Calu3 (cell line): ENCODE data around the gene CFAP20. TPM values are rescaled to one million over a fixed set of nuclear protein-coding genes. Genes with fewer than 3 reads are reported as not detected.

ENCODE experiments used
- BruUV-seq: library from RNA; stranded (reverse); fragments of 400-500 nt; replicated peaks from 2 replicates; lab custom pipeline; 2021; lab: Mats Ljungman, UMichigan
- CTCF ChIA-PET: fragments of 300-600 bp; sonication (Branson Sonifier 250); formaldehyde crosslinking; loops from one replicate; lab custom pipeline; 2022; ENCODE audit warnings: antibody characterized with exemption; lab: Charles Lee
- DNase-seq: peaks from one replicate; pipeline ENCODE4 v3.0.0; 2022
- H3K27ac Mint-ChIP-seq: one replicate; pipeline ENCODE4 v1.8.0; 2022; ENCODE audit warnings: mixed read lengths; ENCODE audit not compliant: unreplicated experiment
- H3K27me3 Mint-ChIP-seq: one replicate; pipeline ENCODE4 v1.8.0; 2022; ENCODE audit warnings: mixed read lengths; ENCODE audit not compliant: unreplicated experiment
- H3K36me3 Mint-ChIP-seq: one replicate; pipeline ENCODE4 v1.8.0; 2022; ENCODE audit warnings: mild to moderate bottlenecking, moderate library complexity, mixed read lengths; ENCODE audit not compliant: insufficient read depth, unreplicated experiment
- H3K4me1 Mint-ChIP-seq: one replicate; pipeline ENCODE4 v1.8.0; 2022; ENCODE audit warnings: mild to moderate bottlenecking, low read depth, mixed read lengths; ENCODE audit not compliant: unreplicated experiment
- H3K4me3 Mint-ChIP-seq: one replicate; pipeline ENCODE4 v1.8.0; 2022; ENCODE audit warnings: mild to moderate bottlenecking, low read depth, moderate library complexity, mixed read lengths; ENCODE audit not compliant: unreplicated experiment
- H3K9me3 Mint-ChIP-seq: one replicate; pipeline ENCODE4 v1.8.0; 2022; ENCODE audit warnings: low read depth, mixed read lengths; ENCODE audit not compliant: unreplicated experiment
- intact Hi-C: fragments of 100-400 bp; cut with micrococcal nuclease; formaldehyde crosslinking; loops from one replicate; pipeline ENCODE4 v1.10.0; 2022; ENCODE audit not compliant: unreplicated experiment
- total RNA-seq: library from RNA; stranded (reverse); gene quantifications from 2 replicates; pipeline ENCODE4 v1.2.3, GENCODE V29; 2022
- TF ChIP-seq, protein P1 (sequence below): fragments of 200-600 bp; IDR thresholded peaks from one replicate; pipeline ENCODE4 v1.8.0; 2022; ENCODE audit warnings: antibody characterized with exemption; ENCODE audit not compliant: unreplicated experiment

The CFAP20 gene
- total RNA-seq, 1 experiment from 2014 or later: 63.8 TPM

DNA sequence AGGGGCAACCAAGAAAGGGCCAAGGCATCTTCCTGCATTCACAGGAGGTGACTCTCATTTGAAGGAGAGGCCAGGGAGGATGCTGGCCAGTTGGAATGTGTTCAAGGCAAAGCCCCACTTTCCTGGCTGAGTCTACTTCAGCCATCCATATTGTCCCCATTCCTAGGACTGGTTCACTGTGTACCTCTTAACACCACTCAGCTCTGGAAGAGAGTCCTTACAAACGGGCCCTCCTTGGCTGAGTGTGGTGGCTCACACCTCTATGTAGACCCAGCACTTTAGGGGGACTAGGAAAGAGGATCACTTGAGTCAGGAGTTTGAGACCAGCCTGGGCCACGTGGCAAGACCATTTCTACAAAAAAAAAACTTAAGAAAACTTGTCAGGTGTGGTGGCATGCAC, 28.1 kb upstream of the CFAP20 start:
- no TSS peak for BruUV-seq
- intact Hi-C loops: no loop called here
- TF ChIP-seq, protein P1, sequence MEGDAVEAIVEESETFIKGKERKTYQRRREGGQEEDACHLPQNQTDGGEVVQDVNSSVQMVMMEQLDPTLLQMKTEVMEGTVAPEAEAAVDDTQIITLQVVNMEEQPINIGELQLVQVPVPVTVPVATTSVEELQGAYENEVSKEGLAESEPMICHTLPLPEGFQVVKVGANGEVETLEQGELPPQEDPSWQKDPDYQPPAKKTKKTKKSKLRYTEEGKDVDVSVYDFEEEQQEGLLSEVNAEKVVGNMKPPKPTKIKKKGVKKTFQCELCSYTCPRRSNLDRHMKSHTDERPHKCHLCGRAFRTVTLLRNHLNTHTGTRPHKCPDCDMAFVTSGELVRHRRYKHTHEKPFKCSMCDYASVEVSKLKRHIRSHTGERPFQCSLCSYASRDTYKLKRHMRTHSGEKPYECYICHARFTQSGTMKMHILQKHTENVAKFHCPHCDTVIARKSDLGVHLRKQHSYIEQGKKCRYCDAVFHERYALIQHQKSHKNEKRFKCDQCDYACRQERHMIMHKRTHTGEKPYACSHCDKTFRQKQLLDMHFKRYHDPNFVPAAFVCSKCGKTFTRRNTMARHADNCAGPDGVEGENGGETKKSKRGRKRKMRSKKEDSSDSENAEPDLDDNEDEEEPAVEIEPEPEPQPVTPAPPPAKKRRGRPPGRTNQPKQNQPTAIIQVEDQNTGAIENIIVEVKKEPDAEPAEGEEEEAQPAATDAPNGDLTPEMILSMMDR: no peak
- no peak for DNase-seq
- Mint-ChIP-seq H3K27ac (no peak overlapping the region), H3K4me1 (no peaks in the 10 kb centered on the region), H3K4me3 (no peak overlapping the region), H3K27me3 (no peaks in the 10 kb centered on the region), H3K36me3 (peaks cover 10% of the 10 kb centered on the region), H3K9me3 (no peaks in the 10 kb centered on the region)
- CTCF ChIA-PET: interaction anchor here (0.6 kb wide), 1 partner anchor 51 kb away, joined by 4 read pairs; no protein-coding TSS in a partner anchor

DNA sequence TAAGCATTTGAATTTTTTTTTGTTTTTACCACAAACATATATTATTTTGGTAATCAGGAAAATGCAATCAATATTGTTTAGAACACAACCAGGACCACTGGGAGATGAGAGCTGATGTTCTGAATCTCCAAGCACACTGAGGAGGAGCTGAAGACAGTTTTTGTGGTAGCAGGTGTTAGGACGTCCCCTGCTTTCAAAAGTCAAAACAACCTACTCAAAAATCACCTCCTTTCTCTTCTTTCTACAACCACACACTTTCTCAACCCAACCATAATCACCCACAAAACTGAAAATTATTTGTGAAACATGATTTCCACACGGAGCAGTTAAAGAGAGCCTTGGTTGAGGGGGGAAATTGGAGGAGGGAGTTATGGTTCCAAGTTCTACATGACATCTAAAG, 26.7 kb upstream of the CFAP20 start:
- TF ChIP-seq, protein P1: no peak
- intact Hi-C loops: no loop called here
- H3K36me3 Mint-ChIP-seq: peaks cover 5% of the 10 kb centered on the region
- no peaks in the 10 kb centered on the region for H3K27me3 Mint-ChIP-seq
- BruUV-seq: no TSS peak
- H3K27ac Mint-ChIP-seq: no peak overlapping the region
- no peak overlapping the region for H3K4me3 Mint-ChIP-seq
- H3K4me1 Mint-ChIP-seq: no peaks in the 10 kb centered on the region
- CTCF ChIA-PET: no interaction called here
- H3K9me3 Mint-ChIP-seq: no peaks in the 10 kb centered on the region
- no peak for DNase-seq

DNA sequence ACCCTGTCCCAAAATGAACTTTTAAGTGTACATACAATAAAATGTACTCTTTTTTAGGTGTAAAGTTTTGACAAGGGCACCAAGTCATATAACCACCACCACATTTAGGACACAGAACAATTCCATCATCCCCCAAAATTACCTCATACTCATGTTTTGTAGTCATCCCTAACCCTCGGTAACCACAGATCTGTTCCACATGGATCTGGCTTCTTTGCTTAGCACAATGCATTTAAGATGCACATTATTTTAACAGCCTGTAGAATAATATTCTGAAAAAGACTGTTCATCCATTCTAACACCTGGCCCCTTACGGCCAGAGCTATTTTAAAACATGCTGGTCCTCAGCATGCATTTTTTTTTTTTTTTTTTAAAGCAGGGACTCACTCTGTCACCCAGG, 25.2 kb upstream of the CFAP20 start:
- no peaks in the 10 kb centered on the region for H3K9me3 Mint-ChIP-seq
- CTCF ChIA-PET: interaction anchor here (0.7 kb wide), 1 partner anchor 272 kb away, joined by 3 read pairs; no protein-coding TSS in a partner anchor
- TF ChIP-seq, protein P1: no peak
- intact Hi-C loops: no loop called here
- no peak overlapping the region for H3K27ac Mint-ChIP-seq
- BruUV-seq: no TSS peak
- no peaks in the 10 kb centered on the region for H3K27me3 Mint-ChIP-seq
- no peak for DNase-seq
- H3K4me1 Mint-ChIP-seq: no peaks in the 10 kb centered on the region
- peaks cover 5% of the 10 kb centered on the region for H3K36me3 Mint-ChIP-seq
- no peak overlapping the region for H3K4me3 Mint-ChIP-seq

DNA sequence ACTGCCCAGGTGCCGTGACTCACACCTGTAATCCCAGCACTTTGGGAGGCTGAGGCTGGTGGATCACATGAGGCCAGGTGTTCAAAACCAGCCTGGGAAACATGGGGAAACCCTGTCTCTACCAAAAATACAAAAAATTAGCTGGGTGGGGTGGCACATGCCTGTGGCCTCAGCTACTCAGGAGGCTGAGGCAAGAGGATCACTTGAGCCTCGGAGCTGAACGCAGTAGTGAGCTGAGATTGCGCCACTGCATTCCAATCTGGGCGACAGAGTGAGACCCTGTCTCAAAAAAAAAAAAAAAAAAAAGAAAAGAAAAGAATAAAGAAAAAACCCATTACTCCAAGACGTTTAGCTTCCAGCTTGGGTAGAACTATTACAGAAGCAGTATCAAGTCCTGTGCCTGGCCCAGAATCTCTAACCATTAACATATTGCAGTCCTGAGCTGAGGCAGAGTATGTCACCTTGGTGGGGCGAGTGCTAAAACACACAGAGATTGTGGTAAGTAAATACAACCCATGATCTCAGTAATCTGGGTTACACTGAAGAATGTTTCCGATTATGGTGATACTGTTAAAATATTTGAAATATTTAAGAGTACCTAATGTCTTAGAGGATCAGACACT, 23.2 kb upstream of the CFAP20 start:
- BruUV-seq: no TSS peak
- Mint-ChIP-seq H3K9me3 (no peaks in the 10 kb centered on the region), H3K4me3 (no peak overlapping the region), H3K27ac (no peak overlapping the region), H3K4me1 (no peaks in the 10 kb centered on the region), H3K36me3 (no peaks in the 10 kb centered on the region), H3K27me3 (peaks cover 14% of the 10 kb centered on the region)
- DNase-seq: no peak
- intact Hi-C loops: no loop called here
- TF ChIP-seq, protein P1: no peak
- CTCF ChIA-PET: interaction anchor here (0.7 kb wide), 1 partner anchor 15 kb away, joined by 3 read pairs; no protein-coding TSS in a partner anchor
